HEK293 (cell line): ENCODE data around the gene KATNB1.

Experiments
- GLI4 ChIP-seq: fragments of 450-650 bp; formaldehyde crosslinking; IDR thresholded peaks from 2 replicates; pipeline ENCODE4 v1.5.1; 2016; ENCODE audit warnings: missing biosample characterization, missing genetic modification characterization
- SP2 ChIP-seq: fragments of 450-650 bp; formaldehyde crosslinking; IDR thresholded peaks from 2 replicates; pipeline ENCODE4 v1.5.1; 2016; ENCODE audit warnings: missing biosample characterization, missing genetic modification characterization
- YY1 ChIP-seq: fragments of 450-650 bp; formaldehyde crosslinking; IDR thresholded peaks from 2 replicates; pipeline ENCODE4 v1.5.1; 2018; ENCODE audit warnings: missing biosample characterization, missing genetic modification characterization
- ZNF510 ChIP-seq: fragments of 450-650 bp; formaldehyde crosslinking; IDR thresholded peaks from 2 replicates; pipeline ENCODE4 v1.5.1; 2018; ENCODE audit warnings: mild to moderate bottlenecking, missing genetic modification characterization, missing biosample characterization; ENCODE audit not compliant: insufficient replicate concordance
- ZNF561 ChIP-seq: fragments of 450-650 bp; IDR thresholded peaks from 2 replicates; pipeline ENCODE4 v1.5.1; 2018; ENCODE audit warnings: missing biosample characterization, missing genetic modification characterization, borderline replicate concordance
- ZNF768 ChIP-seq: fragments of 450-650 bp; formaldehyde crosslinking; IDR thresholded peaks from 2 replicates; pipeline ENCODE4 v1.5.1; 2018; ENCODE audit warnings: missing biosample characterization, mild to moderate bottlenecking, missing genetic modification characterization
- ZNF843 ChIP-seq: fragments of 450-650 bp; formaldehyde crosslinking; IDR thresholded peaks from 2 replicates; pipeline ENCODE4 v1.5.1; 2016; ENCODE audit warnings: missing biosample characterization, missing genetic modification characterization
- TF ChIP-seq, protein P1 (sequence below): sonication (generic); formaldehyde crosslinking; IDR thresholded peaks from 2 replicates; pipeline ENCODE4 v1.8.1; 2022; ENCODE audit warnings: mild to moderate bottlenecking, moderate library complexity, missing genetic modification reagents
- TF ChIP-seq, protein P2 (sequence below): fragments of 450-650 bp; formaldehyde crosslinking; IDR thresholded peaks from 2 replicates; pipeline ENCODE4 v1.5.1; 2016; ENCODE audit warnings: missing biosample characterization, missing genetic modification characterization
- TF ChIP-seq, protein P3 (sequence below): fragments of 450-650 bp; formaldehyde crosslinking; IDR thresholded peaks from 2 replicates; pipeline ENCODE4 v1.5.1; 2016; ENCODE audit warnings: missing biosample characterization, missing genetic modification characterization

DNA sequence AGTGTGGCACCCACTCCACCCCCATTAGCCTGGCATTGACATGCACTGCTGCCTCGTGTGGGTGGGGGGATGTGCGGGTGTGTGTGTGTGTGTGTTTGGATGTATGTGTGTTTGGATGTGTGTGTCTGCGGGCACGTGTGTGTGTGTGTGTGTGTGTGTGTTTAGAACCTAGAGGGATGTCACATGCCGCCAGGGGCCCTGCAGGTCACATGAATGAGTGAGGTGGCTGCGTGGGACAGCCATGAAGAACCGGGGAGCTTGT lies 9.0 kb downstream of the KATNB1 start:
- TF ChIP-seq, protein P1, sequence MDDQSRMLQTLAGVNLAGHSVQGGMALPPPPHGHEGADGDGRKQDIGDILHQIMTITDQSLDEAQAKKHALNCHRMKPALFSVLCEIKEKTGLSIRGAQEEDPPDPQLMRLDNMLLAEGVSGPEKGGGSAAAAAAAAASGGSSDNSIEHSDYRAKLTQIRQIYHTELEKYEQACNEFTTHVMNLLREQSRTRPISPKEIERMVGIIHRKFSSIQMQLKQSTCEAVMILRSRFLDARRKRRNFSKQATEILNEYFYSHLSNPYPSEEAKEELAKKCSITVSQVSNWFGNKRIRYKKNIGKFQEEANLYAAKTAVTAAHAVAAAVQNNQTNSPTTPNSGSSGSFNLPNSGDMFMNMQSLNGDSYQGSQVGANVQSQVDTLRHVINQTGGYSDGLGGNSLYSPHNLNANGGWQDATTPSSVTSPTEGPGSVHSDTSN (CRISPR knock-in tag) = no peak
- TF ChIP-seq, protein P2, sequence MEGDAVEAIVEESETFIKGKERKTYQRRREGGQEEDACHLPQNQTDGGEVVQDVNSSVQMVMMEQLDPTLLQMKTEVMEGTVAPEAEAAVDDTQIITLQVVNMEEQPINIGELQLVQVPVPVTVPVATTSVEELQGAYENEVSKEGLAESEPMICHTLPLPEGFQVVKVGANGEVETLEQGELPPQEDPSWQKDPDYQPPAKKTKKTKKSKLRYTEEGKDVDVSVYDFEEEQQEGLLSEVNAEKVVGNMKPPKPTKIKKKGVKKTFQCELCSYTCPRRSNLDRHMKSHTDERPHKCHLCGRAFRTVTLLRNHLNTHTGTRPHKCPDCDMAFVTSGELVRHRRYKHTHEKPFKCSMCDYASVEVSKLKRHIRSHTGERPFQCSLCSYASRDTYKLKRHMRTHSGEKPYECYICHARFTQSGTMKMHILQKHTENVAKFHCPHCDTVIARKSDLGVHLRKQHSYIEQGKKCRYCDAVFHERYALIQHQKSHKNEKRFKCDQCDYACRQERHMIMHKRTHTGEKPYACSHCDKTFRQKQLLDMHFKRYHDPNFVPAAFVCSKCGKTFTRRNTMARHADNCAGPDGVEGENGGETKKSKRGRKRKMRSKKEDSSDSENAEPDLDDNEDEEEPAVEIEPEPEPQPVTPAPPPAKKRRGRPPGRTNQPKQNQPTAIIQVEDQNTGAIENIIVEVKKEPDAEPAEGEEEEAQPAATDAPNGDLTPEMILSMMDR (tag by site-specific recombination) = no peak
- TF ChIP-seq YY1 = no peak
- no peak for TF ChIP-seq GLI4
- no peak for TF ChIP-seq SP2 (tag by site-specific recombination)
- TF ChIP-seq ZNF843 = no peak
- TF ChIP-seq ZNF510 (tag by site-specific recombination) = no peak
- TF ChIP-seq ZNF561 = no peak
- TF ChIP-seq, protein P3, sequence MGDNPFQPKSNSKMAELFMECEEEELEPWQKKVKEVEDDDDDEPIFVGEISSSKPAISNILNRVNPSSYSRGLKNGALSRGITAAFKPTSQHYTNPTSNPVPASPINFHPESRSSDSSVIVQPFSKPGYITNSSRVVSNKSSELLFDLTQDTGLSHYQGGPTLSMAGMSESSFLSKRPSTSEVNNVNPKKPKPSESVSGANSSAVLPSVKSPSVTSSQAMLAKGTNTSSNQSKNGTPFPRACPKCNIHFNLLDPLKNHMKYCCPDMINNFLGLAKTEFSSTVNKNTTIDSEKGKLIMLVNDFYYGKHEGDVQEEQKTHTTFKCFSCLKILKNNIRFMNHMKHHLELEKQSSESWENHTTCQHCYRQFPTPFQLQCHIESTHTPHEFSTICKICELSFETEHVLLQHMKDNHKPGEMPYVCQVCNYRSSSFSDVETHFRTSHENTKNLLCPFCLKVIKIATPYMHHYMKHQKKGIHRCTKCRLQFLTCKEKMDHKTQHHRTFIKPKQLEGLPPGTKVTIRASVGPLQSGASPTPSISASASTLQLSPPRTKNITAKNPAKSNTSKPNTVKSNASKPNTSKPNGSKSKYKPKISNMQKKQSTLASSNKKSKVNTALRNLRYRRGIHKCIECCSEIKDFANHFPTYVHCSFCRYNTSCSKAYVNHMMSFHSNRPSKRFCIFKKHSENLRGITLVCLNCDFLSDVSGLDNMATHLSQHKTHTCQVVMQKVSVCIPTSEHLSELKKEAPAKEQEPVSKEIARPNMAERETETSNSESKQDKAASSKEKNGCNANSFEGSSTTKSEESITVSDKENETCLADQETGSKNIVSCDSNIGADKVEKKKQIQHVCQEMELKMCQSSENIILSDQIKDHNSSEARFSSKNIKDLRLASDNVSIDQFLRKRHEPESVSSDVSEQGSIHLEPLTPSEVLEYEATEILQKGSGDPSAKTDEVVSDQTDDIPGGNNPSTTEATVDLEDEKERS (tag by site-specific recombination) = no peak
- TF ChIP-seq ZNF768 (tag by site-specific recombination) = no peak
